Inferior parietal cortex (tissue), 1 donor: ENCODE data around the gene NCKAP5.
A peak's percentile ranks its signal among the peaks of the same experiment; 100 is the strongest.

Experiments used
- DNase-seq: peaks from one replicate; pipeline ENCODE4 v3.0.0-alpha.2; 2016; ENCODE audit errors: extremely low spot score

NCKAP5 gene

GRCh38 chr2:132668987-132669907, 899.0 kb downstream of the NCKAP5 start:
- no peak for DNase-seq

GRCh38 chr2:132668189-132668823, 900.0 kb downstream of the NCKAP5 start:
- DNase-seq, result no peak

GRCh38 chr2:132667706-132668105, 900.6 kb downstream of the NCKAP5 start:
- no peak for DNase-seq

GRCh38 chr2:132665401-132666140, 902.7 kb downstream of the NCKAP5 start:
- no peak for DNase-seq

GRCh38 chr2:132664096-132664495, 904.2 kb downstream of the NCKAP5 start:
- no peak for DNase-seq

GRCh38 chr2:132662732-132663131, 905.5 kb downstream of the NCKAP5 start:
- DNase-seq, result no peak

GRCh38 chr2:132659331-132659730, 908.9 kb downstream of the NCKAP5 start:
- no peak for DNase-seq

- no peak for DNase-seq
These were observed 911.8 kb downstream of the NCKAP5 start for GRCh38 chr2:132656266-132656975.

- DNase-seq, result no peak
These were observed 913.3 kb downstream of the NCKAP5 start for GRCh38 chr2:132654968-132655367.

GRCh38 chr2:132654335-132654734, 913.9 kb downstream of the NCKAP5 start:
- DNase-seq, result no peak

- DNase-seq, result no peak
These were observed 915.8 kb downstream of the NCKAP5 start for GRCh38 chr2:132652474-132652873.

GRCh38 chr2:132651115-132652045, 916.9 kb downstream of the NCKAP5 start:
- DNase-seq, result peak; percentile 34

- DNase-seq, result no peak
These were observed 921.6 kb downstream of the NCKAP5 start for GRCh38 chr2:132646540-132647108.

GRCh38 chr2:132645722-132646539, 922.3 kb downstream of the NCKAP5 start:
- no peak for DNase-seq

- DNase-seq, result no peak
These were observed 923.1 kb downstream of the NCKAP5 start for GRCh38 chr2:132645176-132645575.

- no peak for DNase-seq
These were observed 925.8 kb downstream of the NCKAP5 start for GRCh38 chr2:132642415-132642814.

GRCh38 chr2:132641819-132642218, 926.4 kb downstream of the NCKAP5 start:
- DNase-seq, result no peak

- no peak for DNase-seq
These were observed 928.1 kb downstream of the NCKAP5 start for GRCh38 chr2:132640116-132640515.

- no peak for DNase-seq
These were observed 929.8 kb downstream of the NCKAP5 start for GRCh38 chr2:132638313-132639040.
